ENCODE measurements around the gene ATR. TPM values are rescaled to one million over a fixed set of nuclear protein-coding genes. Genes with fewer than 3 reads are reported as not detected.
"Not testable (repeated sequence)": the region's sequence is repeated elsewhere in the genome, so short reads cannot be mapped to it uniquely, and the experiment has no call there.

The ATR gene
- total RNA-seq, 4 donors from 2014 or later = 21.0 to 53.6 (median 23.9) TPM

GRCh38 chr3:142447852-142448823 is 130.4 kb downstream of the ATR start, which contains the start of gene XRN1:
Gene XRN1, minus strand, starts transcription at chr3:142448037. Its CDS starts 93 bp downstream, at chr3:142447944.
- peak; percentile 91 to 97 (median 96) for DNase-seq
- Histone ChIP-seq H3K9me3 (no peaks in the 10 kb centered on the region), H3K27me3 (no peaks in the 10 kb centered on the region), H3K4me1 (peaks cover 0 to 26% (median 0%) of the 10 kb centered on the region in 4 donors), H3K27ac (peak within 1 kb of the TSS; percentile 91 to 99 (median 98)), H3K36me3 (no peaks in the 10 kb centered on the region), H3K4me3 (peak within 1 kb of the TSS; percentile 80 to 87 (median 84))
- TF ChIP-seq CTCF (IDR thresholded peaks at IDR 0.05) = peak in 1 of 6 experiments; percentile 9
- TF ChIP-seq POLR2A (IDR thresholded peaks at IDR 0.05) = peak; percentile 70 to 80

DNA sequence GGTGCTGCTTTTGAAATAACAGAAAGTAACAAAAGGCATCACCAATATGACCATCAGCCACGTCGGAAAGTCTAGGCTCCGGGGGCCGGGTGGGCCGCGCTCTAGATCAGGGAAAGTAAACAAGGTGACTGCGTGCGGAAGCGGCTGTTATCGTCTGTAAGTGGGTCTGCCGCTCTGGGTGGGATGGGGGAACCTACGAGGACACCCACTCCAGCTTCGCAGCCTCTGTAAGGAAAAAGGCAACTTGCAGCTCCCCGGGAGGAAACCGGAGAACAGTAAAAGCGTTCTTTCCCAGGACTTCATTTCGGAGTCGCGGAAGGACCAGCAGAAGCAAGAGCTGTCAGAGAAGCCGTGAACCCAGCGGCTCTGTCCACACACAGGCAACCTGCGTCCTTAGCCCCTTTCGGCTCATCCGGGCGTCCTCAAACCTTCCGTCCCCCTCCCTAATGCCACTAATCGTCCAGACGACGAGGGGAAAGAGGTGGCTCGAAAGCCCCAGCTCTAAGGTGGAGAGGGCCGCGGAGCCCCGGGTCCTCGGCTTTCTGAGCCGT is 131.2 kb downstream of the ATR start:
- peak; percentile 53 to 71 (median 69) for DNase-seq
- Histone ChIP-seq H3K4me1 (peaks cover 0 to 26% (median 0%) of the 10 kb centered on the region in 4 donors), H3K9me3 (no peaks in the 10 kb centered on the region), H3K4me3 (peak overlapping the region; percentile 80 to 87 (median 84)), H3K36me3 (no peaks in the 10 kb centered on the region), H3K27ac (peak overlapping the region; percentile 91 to 99 (median 98)), H3K27me3 (no peaks in the 10 kb centered on the region)
- TF ChIP-seq POLR2A (IDR thresholded peaks at IDR 0.05) (no peak), CTCF (IDR thresholded peaks at IDR 0.05) (no peak)

GRCh38 chr3:142445816-142446254 is 132.7 kb downstream of the ATR start:
- Histone ChIP-seq H3K4me1 (peaks cover 0 to 26% (median 0%) of the 10 kb centered on the region in 4 donors), H3K36me3 (no peaks in the 10 kb centered on the region), H3K27me3 (no peaks in the 10 kb centered on the region), H3K9me3 (no peaks in the 10 kb centered on the region), H3K27ac (peak overlapping the region in 3 of 4 donors; percentile 97 to 99 (median 99)), H3K4me3 (peak overlapping the region in 2 of 4 donors; percentile 80 to 84)
- peak in 1 of 3 donors; percentile 56 for DNase-seq
- TF ChIP-seq CTCF (IDR thresholded peaks at IDR 0.05) = no peak
- TF ChIP-seq POLR2A (IDR thresholded peaks at IDR 0.05) = peak; percentile 58 to 77

- Histone ChIP-seq H3K4me1 (peaks cover 0 to 36% (median 0%) of the 10 kb centered on the region in 4 donors), H3K27me3 (no peaks in the 10 kb centered on the region), H3K36me3 (no peaks in the 10 kb centered on the region), H3K27ac (no peak overlapping the region), H3K4me3 (no peak overlapping the region), H3K9me3 (no peaks in the 10 kb centered on the region)
- no peak for DNase-seq
- TF ChIP-seq POLR2A (IDR thresholded peaks at IDR 0.05) (no peak), CTCF (IDR thresholded peaks at IDR 0.05) (no peak)
Measured at GRCh38 chr3:142444343-142444742, 134.2 kb downstream of the ATR start.

- not testable (repeated sequence) for DNase-seq, H3K9me3 ChIP-seq, H3K4me3 ChIP-seq
Measured at GRCh38 chr3:142443060-142443459, 135.5 kb downstream of the ATR start.

GRCh38 chr3:142439499-142440220 is 138.9 kb downstream of the ATR start:
- H3K27ac ChIP-seq = peak overlapping the region in 1 of 4 donors; percentile 49

More at GRCh38 chr3:142443060-142443459, 135.5 kb downstream of the ATR start:
- not testable (repeated sequence) for H3K36me3 ChIP-seq, H3K27ac ChIP-seq, H3K27me3 ChIP-seq
- H3K4me1 ChIP-seq = peaks cover 0 to 39% (median 0%) of the 10 kb centered on the region in 4 donors

DNA sequence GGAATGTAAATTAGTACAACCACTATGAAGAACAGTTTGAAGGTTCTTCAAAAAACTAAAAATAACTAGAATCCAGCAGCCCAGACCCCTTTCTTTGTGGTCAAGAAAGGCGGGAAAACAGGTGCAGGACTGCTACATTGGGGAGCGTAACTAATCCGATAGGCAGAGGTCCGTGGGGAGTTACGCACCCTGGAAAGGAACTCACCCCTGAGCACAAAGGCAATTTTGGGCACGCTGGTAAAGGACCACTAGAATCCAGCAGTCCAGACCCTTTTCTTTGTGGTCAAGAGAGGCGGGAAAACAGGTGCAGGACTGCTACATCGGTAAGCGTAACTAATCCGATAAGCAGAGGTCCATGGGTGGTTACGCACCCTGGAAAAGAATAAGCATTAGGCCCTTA is 140.4 kb downstream of the ATR start:
- not testable (repeated sequence) for H3K4me3 ChIP-seq, DNase-seq, H3K27ac ChIP-seq, H3K27me3 ChIP-seq, H3K9me3 ChIP-seq, H3K36me3 ChIP-seq
- peaks cover 0 to 34% (median 0%) of the 10 kb centered on the region in 4 donors for H3K4me1 ChIP-seq

More at GRCh38 chr3:142439499-142440220, 138.9 kb downstream of the ATR start:
- H3K27me3 ChIP-seq, H3K36me3 ChIP-seq, H3K4me3 ChIP-seq, H3K9me3 ChIP-seq, DNase-seq: not testable (repeated sequence)
- peaks cover 0 to 34% (median 0%) of the 10 kb centered on the region in 4 donors for H3K4me1 ChIP-seq
